ENCODE measurements around the gene LKAAEAR1. TPM values are rescaled to one million over a fixed set of nuclear protein-coding genes. Genes with fewer than 3 reads are reported as not detected.

LKAAEAR1 gene
- total and polyA plus RNA-seq, 2 of the 13 experiments (the other 11 are each of a cell fraction or from before 2014, with no cell fraction given): not detected

DNA sequence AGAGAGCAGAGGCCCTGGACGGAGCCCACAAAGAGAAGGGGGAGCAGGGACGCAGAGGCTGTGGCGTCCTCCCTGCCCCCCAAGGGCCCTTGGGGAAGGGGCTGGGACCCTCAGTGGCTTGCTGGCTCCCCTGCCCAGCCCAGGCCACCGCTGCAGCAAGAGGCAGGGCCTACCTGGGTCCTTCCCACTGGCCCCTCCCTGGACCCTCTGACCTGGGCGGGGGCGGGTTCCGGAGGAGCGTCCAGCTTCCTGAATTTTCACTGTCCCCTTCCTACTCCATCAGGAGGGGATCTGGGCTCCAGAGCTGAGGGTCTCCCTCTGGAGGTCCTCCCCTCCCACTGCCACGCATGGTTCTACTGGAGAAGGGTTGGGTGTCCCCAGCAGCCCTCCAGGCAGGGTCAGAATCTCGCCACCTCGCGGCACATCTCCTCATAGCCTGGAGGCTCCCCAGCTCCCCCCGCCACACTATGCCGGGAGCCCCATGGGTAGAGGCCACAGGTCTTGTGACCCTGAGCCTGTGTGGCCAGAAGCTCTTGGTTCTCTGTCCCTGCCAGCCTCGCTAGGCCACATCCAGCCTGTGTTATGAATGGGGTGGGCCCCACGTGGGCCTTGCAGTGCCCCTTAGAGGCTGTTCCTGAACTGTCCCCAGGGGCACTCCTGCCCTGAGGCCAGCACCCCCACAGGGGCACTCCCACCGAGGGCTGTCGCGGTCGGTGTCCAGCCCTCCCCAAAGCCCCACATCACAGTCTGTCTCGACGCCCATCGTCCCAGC, 33.8 kb downstream of the LKAAEAR1 start (continued):
- no peak for TF ChIP-seq JUNB (CRISPR knock-in tag; IDR thresholded peaks at IDR 0.05; ENCODE audit: borderline replicate concordance)
- TF ChIP-seq ZNF550 (CRISPR knock-in tag; IDR thresholded peaks at IDR 0.05; ENCODE audit: borderline replicate concordance): no peak
- TF ChIP-seq TGIF2 (CRISPR knock-in tag; IDR thresholded peaks at IDR 0.05): no peak; the same call in 1 of the 2 replicates
- no peak; the same call in 1 of the 2 replicates for TF ChIP-seq CCDC6 (CRISPR knock-in tag; IDR thresholded peaks at IDR 0.05)
- TF ChIP-seq ZBTB7B (CRISPR knock-in tag; IDR thresholded peaks at IDR 0.05): peak; percentile 93; the same call in 1 of the 2 replicates
- TF ChIP-seq ZNF781 (CRISPR knock-in tag; IDR thresholded peaks at IDR 0.05; ENCODE audit: borderline replicate concordance, not compliant biosample characterization): no peak
- no peak for TF ChIP-seq ZFP36 (IDR thresholded peaks at IDR 0.05; ENCODE audit: borderline replicate concordance, low read depth, low read length, partially characterized antibody)
- TF ChIP-seq, protein P1, sequence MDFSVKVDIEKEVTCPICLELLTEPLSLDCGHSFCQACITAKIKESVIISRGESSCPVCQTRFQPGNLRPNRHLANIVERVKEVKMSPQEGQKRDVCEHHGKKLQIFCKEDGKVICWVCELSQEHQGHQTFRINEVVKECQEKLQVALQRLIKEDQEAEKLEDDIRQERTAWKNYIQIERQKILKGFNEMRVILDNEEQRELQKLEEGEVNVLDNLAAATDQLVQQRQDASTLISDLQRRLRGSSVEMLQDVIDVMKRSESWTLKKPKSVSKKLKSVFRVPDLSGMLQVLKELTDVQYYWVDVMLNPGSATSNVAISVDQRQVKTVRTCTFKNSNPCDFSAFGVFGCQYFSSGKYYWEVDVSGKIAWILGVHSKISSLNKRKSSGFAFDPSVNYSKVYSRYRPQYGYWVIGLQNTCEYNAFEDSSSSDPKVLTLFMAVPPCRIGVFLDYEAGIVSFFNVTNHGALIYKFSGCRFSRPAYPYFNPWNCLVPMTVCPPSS (IDR thresholded peaks at IDR 0.05): no peak
- no peak for TF ChIP-seq MTF2 (CRISPR knock-in tag; IDR thresholded peaks at IDR 0.05; ENCODE audit: borderline replicate concordance)
- no peak for TF ChIP-seq PAF1 (CRISPR knock-in tag; IDR thresholded peaks at IDR 0.05)
- TF ChIP-seq ZKSCAN1 (IDR thresholded peaks at IDR 0.05; ENCODE audit: low read length): no peak
- peak; percentile 80 for TF ChIP-seq SRSF1 (optimal IDR thresholded peaks at IDR 0.05; ENCODE audit: low read depth, low read length)
- TF ChIP-seq MTF1 (CRISPR knock-in tag; IDR thresholded peaks at IDR 0.05): no peak
- TF ChIP-seq BHLHE40 (IDR thresholded peaks at IDR 0.05; ENCODE audit: low read length): no peak
- no peak for TF ChIP-seq CEBPB (IDR thresholded peaks at IDR 0.05; ENCODE audit: borderline replicate concordance, low read depth, low read length)
- TF ChIP-seq ZNF383 (CRISPR knock-in tag; IDR thresholded peaks at IDR 0.05; ENCODE audit: borderline replicate concordance): no peak; the same call in 1 of the 2 replicates
- TF ChIP-seq ZFP1 (CRISPR knock-in tag; IDR thresholded peaks at IDR 0.05): no peak
- TF ChIP-seq, protein P2, sequence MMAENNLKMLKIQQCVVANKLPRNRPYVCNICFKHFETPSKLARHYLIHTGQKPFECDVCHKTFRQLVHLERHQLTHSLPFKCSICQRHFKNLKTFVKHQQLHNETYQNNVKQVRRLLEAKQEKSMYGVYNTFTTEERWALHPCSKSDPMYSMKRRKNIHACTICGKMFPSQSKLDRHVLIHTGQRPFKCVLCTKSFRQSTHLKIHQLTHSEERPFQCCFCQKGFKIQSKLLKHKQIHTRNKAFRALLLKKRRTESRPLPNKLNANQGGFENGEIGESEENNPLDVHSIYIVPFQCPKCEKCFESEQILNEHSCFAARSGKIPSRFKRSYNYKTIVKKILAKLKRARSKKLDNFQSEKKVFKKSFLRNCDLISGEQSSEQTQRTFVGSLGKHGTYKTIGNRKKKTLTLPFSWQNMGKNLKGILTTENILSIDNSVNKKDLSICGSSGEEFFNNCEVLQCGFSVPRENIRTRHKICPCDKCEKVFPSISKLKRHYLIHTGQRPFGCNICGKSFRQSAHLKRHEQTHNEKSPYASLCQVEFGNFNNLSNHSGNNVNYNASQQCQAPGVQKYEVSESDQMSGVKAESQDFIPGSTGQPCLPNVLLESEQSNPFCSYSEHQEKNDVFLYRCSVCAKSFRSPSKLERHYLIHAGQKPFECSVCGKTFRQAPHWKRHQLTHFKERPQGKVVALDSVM (CRISPR knock-in tag; IDR thresholded peaks at IDR 0.05): peak; percentile 68; the same call in 1 of the 2 replicates
- TF ChIP-seq PHB2 (IDR thresholded peaks at IDR 0.05; ENCODE audit: partially characterized antibody): no peak
- TF ChIP-seq KDM6A (CRISPR knock-in tag; IDR thresholded peaks at IDR 0.05; ENCODE audit: low read depth): no peak
- TF ChIP-seq SIN3B (IDR thresholded peaks at IDR 0.05; ENCODE audit: low read length): no peak
- peak; percentile 89 for TF ChIP-seq HOXA5 (CRISPR knock-in tag; IDR thresholded peaks at IDR 0.05)
- TF ChIP-seq, protein P3, sequence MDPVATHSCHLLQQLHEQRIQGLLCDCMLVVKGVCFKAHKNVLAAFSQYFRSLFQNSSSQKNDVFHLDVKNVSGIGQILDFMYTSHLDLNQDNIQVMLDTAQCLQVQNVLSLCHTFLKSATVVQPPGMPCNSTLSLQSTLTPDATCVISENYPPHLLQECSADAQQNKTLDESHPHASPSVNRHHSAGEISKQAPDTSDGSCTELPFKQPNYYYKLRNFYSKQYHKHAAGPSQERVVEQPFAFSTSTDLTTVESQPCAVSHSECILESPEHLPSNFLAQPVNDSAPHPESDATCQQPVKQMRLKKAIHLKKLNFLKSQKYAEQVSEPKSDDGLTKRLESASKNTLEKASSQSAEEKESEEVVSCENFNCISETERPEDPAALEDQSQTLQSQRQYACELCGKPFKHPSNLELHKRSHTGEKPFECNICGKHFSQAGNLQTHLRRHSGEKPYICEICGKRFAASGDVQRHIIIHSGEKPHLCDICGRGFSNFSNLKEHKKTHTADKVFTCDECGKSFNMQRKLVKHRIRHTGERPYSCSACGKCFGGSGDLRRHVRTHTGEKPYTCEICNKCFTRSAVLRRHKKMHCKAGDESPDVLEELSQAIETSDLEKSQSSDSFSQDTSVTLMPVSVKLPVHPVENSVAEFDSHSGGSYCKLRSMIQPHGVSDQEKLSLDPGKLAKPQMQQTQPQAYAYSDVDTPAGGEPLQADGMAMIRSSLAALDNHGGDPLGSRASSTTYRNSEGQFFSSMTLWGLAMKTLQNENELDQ (CRISPR knock-in tag; IDR thresholded peaks at IDR 0.05; ENCODE audit: borderline replicate concordance): peak; percentile 54; the same call in 1 of the 2 replicates
- TF ChIP-seq SKI (IDR thresholded peaks at IDR 0.05; ENCODE audit: partially characterized antibody): no peak
- peak; percentile 47; the same call in 1 of the 2 replicates for TF ChIP-seq KLF9 (CRISPR knock-in tag; IDR thresholded peaks at IDR 0.05; ENCODE audit: low read depth)
- TF ChIP-seq GLI4 (CRISPR knock-in tag; IDR thresholded peaks at IDR 0.05; ENCODE audit: borderline replicate concordance): peak; percentile 78; the same call in 1 of the 2 replicates
- no peak; the same call in 1 of the 2 replicates for TF ChIP-seq ZNF678 (CRISPR knock-in tag; IDR thresholded peaks at IDR 0.05)

All from HepG2 (cell line).